K562 (cell line): ENCODE data around the gene PIK3R6. TPM values are rescaled to one million over a fixed set of nuclear protein-coding genes. Genes with fewer than 3 reads are reported as not detected.

Experiments used
- ATAC-seq: fragments of 200-7000 bp; cut with Tn5 transposase; 3 replicates; pipeline ENCODE4 v1.9.1; 2020; ENCODE audit warnings: moderate library complexity
- BruUV-seq: library from RNA; stranded (reverse); fragments of 400-500 nt; replicated peaks from 2 replicates; lab custom pipeline; 2021; lab: Mats Ljungman, UMichigan
- CTCF ChIA-PET: fragments of 300-600 bp; formaldehyde crosslinking; extraction: SDS; loops from one replicate; lab custom pipeline; 2021; ENCODE audit warnings: low intra/inter-chr PET ratio; lab: Yijun Ruan, JAX
- POLR2A ChIA-PET: fragments of 300-600, 350-650 bp; sonication (Branson Sonifier 250); formaldehyde crosslinking; extraction: SDS; loops from one replicate; lab custom pipeline; 2021; ENCODE audit warnings: antibody characterized with exemption, inconsistent platforms; lab: Yijun Ruan, JAX
- DNase-seq, 4 experiments: peaks; one replicate each; pipeline versions ENCODE4 v3.0.0 to v3.0.0-alpha.2; 2011 to 2018; ENCODE audit warnings: low spot score in 3 of 4, mixed read lengths in 3 of 4; ENCODE audit errors: extremely low read depth in 1 of 4
- FAIRE-seq: peaks from 2 replicates; lab custom pipeline; 2011; peaks lifted over from hg19 to GRCh38; lab: Jason Lieb, UNC
- H2AFZ ChIP-seq: 2 replicates; pipeline ENCODE4 v1.6.0; 2011; ENCODE audit warnings: low read depth, low read length, control low read depth, inconsistent platforms
- H3K27ac ChIP-seq: fragments of 200-600 bp; 3 replicates; pipeline ENCODE4 v1.8.0; 2011; ENCODE audit warnings: low read depth, mild to moderate bottlenecking, control low read depth, inconsistent platforms, low read length, moderate library complexity, mixed read lengths; ENCODE audit errors: extremely low read depth
- H3K27me3 ChIP-seq, 2 experiments: fragments of 300-600 bp in 1 of 2; 2 replicates in 1 of 2; 3 replicates in 1 of 2; pipeline versions ENCODE4 v1.6.0 to v1.8.0; 2011; ENCODE audit warnings: inconsistent platforms in 2 of 2, low read length in 2 of 2, mild to moderate bottlenecking in 1 of 2, mixed read lengths in 1 of 2, moderate library complexity in 1 of 2; ENCODE audit not compliant: control insufficient read depth in 2 of 2, insufficient read depth in 2 of 2
- H3K36me3 ChIP-seq: fragments of 300-600 bp; 3 replicates; pipeline ENCODE4 v1.8.0; 2011; ENCODE audit warnings: mild to moderate bottlenecking, low read length, inconsistent platforms; ENCODE audit not compliant: control insufficient read depth, insufficient read depth
- H3K4me1 ChIP-seq, 2 experiments: fragments of 200-600 bp in 1 of 2; replicated peaks in 1 of 2; 2 replicates in 1 of 2; 3 replicates in 1 of 2; pipeline versions ENCODE4 v1.5.1 to v1.8.0; 2011; ENCODE audit warnings: inconsistent platforms in 2 of 2, low read length in 2 of 2, mild to moderate bottlenecking in 1 of 2, mixed read lengths in 1 of 2, moderate library complexity in 1 of 2; ENCODE audit not compliant: control insufficient read depth in 2 of 2, insufficient read depth in 2 of 2
- H3K4me2 ChIP-seq: 2 replicates; pipeline ENCODE4 v1.6.1; 2011; ENCODE audit warnings: low read length, control low read depth, inconsistent platforms, mixed read lengths; ENCODE audit not compliant: insufficient read depth
- H3K4me3 ChIP-seq: fragments of 200-600 bp; sonication (generic), shearing (Covaris generic); 2 replicates; pipeline ENCODE4 v1.5.1; 2016; ENCODE audit warnings: control low read depth, inconsistent platforms
- H3K79me2 ChIP-seq: fragments of 200-600 bp; 3 replicates; pipeline ENCODE4 v1.8.0; 2011; ENCODE audit warnings: low read length, inconsistent platforms; ENCODE audit not compliant: control insufficient read depth, insufficient read depth
- H3K9ac ChIP-seq, 2 experiments: 2 replicates each; pipeline versions ENCODE4 v1.6.0 to v1.6.1; 2011; ENCODE audit warnings: low read depth in 2 of 2, low read length in 2 of 2, control low read depth in 1 of 2, inconsistent platforms in 1 of 2, mild to moderate bottlenecking in 1 of 2, mixed read lengths in 1 of 2; ENCODE audit not compliant: insufficient read depth in 1 of 2
- H3K9me1 ChIP-seq: one replicate; pipeline ENCODE4 v1.6.0; 2011; ENCODE audit warnings: inconsistent platforms, mild to moderate bottlenecking, low read length, moderate library complexity; ENCODE audit not compliant: control insufficient read depth, insufficient read depth
- H3K9me3 ChIP-seq: replicated peaks from 2 replicates; pipeline ENCODE4 v1.5.1; 2011; ENCODE audit warnings: low read depth, low read length, inconsistent platforms; ENCODE audit not compliant: control insufficient read depth, insufficient read depth
- H4K20me1 ChIP-seq: replicated peaks from 2 replicates; pipeline ENCODE4 v1.6.1; 2011; ENCODE audit warnings: low read length, inconsistent platforms, mixed read lengths; ENCODE audit not compliant: control insufficient read depth, insufficient read depth
- CAMTA2 ChIP-seq: fragments of 250-450 bp; sonication (Bioruptor Pico); conservative IDR thresholded peaks from 2 replicates; pipeline ENCODE4 v1.5.1; 2022
- CCAR2 ChIP-seq: fragments of 200-400 bp; formaldehyde crosslinking; IDR thresholded peaks from 2 replicates; pipeline ENCODE4 v1.6.1; 2017; ENCODE audit warnings: mild to moderate bottlenecking, low read depth, low read length
- CHD4 ChIP-seq: fragments of 200-600 bp; sonication (generic); IDR thresholded peaks from 3 replicates; pipeline ENCODE4 v1.6.1; 2012; ENCODE audit warnings: low read depth, mild to moderate bottlenecking, mixed read lengths, low read length, inconsistent platforms; ENCODE audit not compliant: insufficient read depth, insufficient replicate concordance, poor library complexity, severe bottlenecking
- ETV1 ChIP-seq: fragments of 450-650 bp; conservative IDR thresholded peaks from 2 replicates; pipeline ENCODE4 v1.6.1; 2016; ENCODE audit warnings: missing genetic modification characterization, control low read depth, low read depth, missing compliant biosample characterization
- EWSR1 ChIP-seq: fragments of 450-650 bp; IDR thresholded peaks from 2 replicates; pipeline ENCODE4 v1.6.1; 2018; ENCODE audit warnings: borderline replicate concordance, mild to moderate bottlenecking, low read depth, moderate library complexity; ENCODE audit not compliant: partially characterized antibody
- FOXK2 ChIP-seq, 2 experiments: fragments of 450-650 bp; IDR thresholded peaks in 1 of 2; conservative IDR thresholded peaks in 1 of 2; 2 replicates each; pipeline ENCODE4 v1.6.1; 2016; ENCODE audit warnings: low read depth in 2 of 2, mild to moderate bottlenecking in 1 of 2
- KLF10 ChIP-seq: fragments of 250-450 bp; sonication (Bioruptor Pico); IDR thresholded peaks from 2 replicates; pipeline ENCODE4 v1.6.1; 2021; ENCODE audit warnings: matching md5 sums
- MCM5 ChIP-seq: fragments of 450-650 bp; IDR thresholded peaks from 2 replicates; pipeline ENCODE4 v1.6.1; 2016; ENCODE audit warnings: low read depth
- NCOA2 ChIP-seq, 2 experiments: fragments of 450-650 bp; IDR thresholded peaks; 2 replicates each; pipeline ENCODE4 v1.6.1; 2018; ENCODE audit warnings: mild to moderate bottlenecking in 2 of 2, moderate library complexity in 1 of 2; ENCODE audit not compliant: partially characterized antibody in 2 of 2
- ZNF184 ChIP-seq: sonication (generic); formaldehyde crosslinking; IDR thresholded peaks from 2 replicates; pipeline ENCODE4 v1.5.0; 2020; ENCODE audit warnings: missing genetic modification reagents
- ZNF253 ChIP-seq: fragments of 250-450 bp; sonication (Bioruptor Pico); conservative IDR thresholded peaks from 2 replicates; pipeline ENCODE4 v1.6.1; 2021; ENCODE audit warnings: mild to moderate bottlenecking
- WGBS: fragments of 100-300 bp; shearing (Covaris generic); methylation state at CpG from one replicate; pipeline ENCODE4 v1.1.6; 2016; ENCODE audit warnings: low coverage, mixed read lengths; ENCODE audit not compliant: insufficient coverage; ENCODE audit errors: missing lambda C conversion rate; 5-methylcytosine and 5-hydroxymethylcytosine counted together
- in situ Hi-C: fragments of 300-500 bp; cut with MboI; formaldehyde crosslinking; loops from 4 replicates; pipeline ENCODE4 v1.15.0; 2018; ENCODE audit warnings: inconsistent platforms, mixed read lengths
- intact Hi-C: fragments of 100-400 bp; cut with micrococcal nuclease; formaldehyde crosslinking; loops from 2 replicates; pipeline ENCODE4 v1.14.2; 2022
- polyA plus RNA-seq, 8 experiments: library from polyadenylated mRNA; depleted of rRNA in 4 of 8; stranded (reverse) in 5 of 8; unstranded in 3 of 8; fragments of >200 nt; fragmentation: Nextera tagmentation in 2 of 8; fragmentation: Illumina TruSeq in 1 of 8; extraction: Ambion mirVana in 2 of 8; extraction: Trizol in 1 of 8; gene quantifications; 2 replicates each; pipeline versions ENCODE4 v1.2.1 to v1.2.3, GENCODE V29; 2011 to 2014; ENCODE audit warnings: inconsistent platforms in 1 of 8, missing spikeins in 1 of 8
- total RNA-seq, 7 experiments: library from RNA; depleted of rRNA in 6 of 7; stranded (reverse); fragments of >200 nt in 6 of 7; fragmentation: Illumina TruSeq in 2 of 7; extraction: Trizol in 2 of 7; gene quantifications; 2 replicates each; pipeline versions ENCODE4 v1.2.1 to v1.2.3, GENCODE V29; 2011 to 2021; ENCODE audit warnings: low replicate concordance in 1 of 7
- TF ChIP-seq, protein P1 (sequence below): fragments of 450-650 bp; formaldehyde crosslinking; IDR thresholded peaks from 2 replicates; pipeline ENCODE4 v1.4.0; 2020; ENCODE audit warnings: mild to moderate bottlenecking
- TF ChIP-seq, protein P2 (sequence below): sonication (generic); formaldehyde crosslinking; IDR thresholded peaks from 2 replicates; pipeline ENCODE4 v1.4.0; 2020; ENCODE audit warnings: mild to moderate bottlenecking, missing genetic modification reagents

PIK3R6 gene
- total and polyA plus RNA-seq, 9 of the 15 experiments (the other 6 are each of a cell fraction or from before 2014, with no cell fraction given): 0.04 TPM; not detected in 8

DNA sequence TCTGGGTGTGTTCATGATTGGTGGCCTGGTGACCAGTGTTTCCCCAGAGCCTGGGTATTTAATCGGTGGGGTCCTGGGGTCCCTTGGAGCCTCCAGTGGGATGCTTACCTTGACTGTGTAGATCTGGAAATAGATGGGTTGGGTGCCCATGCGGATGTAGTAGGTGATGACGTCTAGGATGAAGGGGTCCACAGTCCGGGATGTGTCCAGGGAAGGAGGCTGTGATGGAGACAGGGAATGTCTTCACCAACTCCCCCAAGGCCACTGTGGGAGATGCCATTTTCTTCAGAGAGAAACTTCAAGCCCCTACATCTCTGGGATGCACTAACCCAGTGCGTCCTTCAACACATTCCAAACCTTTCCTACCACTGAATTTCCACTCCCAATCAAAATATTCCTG lies 44.2 kb downstream of the PIK3R6 start:
- ATAC-seq: no peak
- H3K36me3 ChIP-seq: no peaks in the 10 kb centered on the region
- no peaks in the 10 kb centered on the region; a peak in 1 of 5 replicates for H3K27me3 ChIP-seq
- in situ Hi-C loops (no loop called here), intact Hi-C loops (no loop called here)
- H2AFZ ChIP-seq: no peak overlapping the region
- POLR2A ChIA-PET: no interaction called here
- no peak overlapping the region for H3K27ac ChIP-seq
- no peak for DNase-seq
- no peak for FAIRE-seq
- H3K4me1 ChIP-seq: no peaks in the 10 kb centered on the region
- BruUV-seq: no TSS peak
- no peak overlapping the region for H3K4me3 ChIP-seq
- H4K20me1 ChIP-seq: no peaks in the 10 kb centered on the region
- H3K4me2 ChIP-seq: no peak overlapping the region
- H3K9ac ChIP-seq: no peak overlapping the region
- WGBS: 0% methylated on average over 4 of the region's 5 CpGs
- H3K9me3 ChIP-seq: no peaks in the 10 kb centered on the region
- H3K9me1 ChIP-seq: no peaks in the 10 kb centered on the region
- CTCF ChIA-PET: no interaction called here
- TF ChIP-seq, protein P1, sequence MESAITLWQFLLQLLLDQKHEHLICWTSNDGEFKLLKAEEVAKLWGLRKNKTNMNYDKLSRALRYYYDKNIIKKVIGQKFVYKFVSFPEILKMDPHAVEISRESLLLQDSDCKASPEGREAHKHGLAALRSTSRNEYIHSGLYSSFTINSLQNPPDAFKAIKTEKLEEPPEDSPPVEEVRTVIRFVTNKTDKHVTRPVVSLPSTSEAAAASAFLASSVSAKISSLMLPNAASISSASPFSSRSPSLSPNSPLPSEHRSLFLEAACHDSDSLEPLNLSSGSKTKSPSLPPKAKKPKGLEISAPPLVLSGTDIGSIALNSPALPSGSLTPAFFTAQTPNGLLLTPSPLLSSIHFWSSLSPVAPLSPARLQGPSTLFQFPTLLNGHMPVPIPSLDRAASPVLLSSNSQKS (CRISPR knock-in tag): no peak
- TF ChIP-seq EWSR1 (no peak), FOXK2 (conservative IDR thresholded peaks at IDR 0.05 in 1 of 2, IDR thresholded peaks at IDR 0.05 in 1 of 2; ENCODE audit: low read depth in 2 of 2) (no peak), ETV1 (tag) (no peak), ZNF253 (no peak), KLF10 (CRISPR knock-in tag) (no peak), CHD4 (no peak), CAMTA2 (no peak), CCAR2 (no peak), NCOA2 (IDR thresholded peaks at IDR 0.05; ENCODE audit: partially characterized antibody in 2 of 2) (no peak), ZNF184 (no peak), MCM5 (no peak)
- TF ChIP-seq, protein P2, sequence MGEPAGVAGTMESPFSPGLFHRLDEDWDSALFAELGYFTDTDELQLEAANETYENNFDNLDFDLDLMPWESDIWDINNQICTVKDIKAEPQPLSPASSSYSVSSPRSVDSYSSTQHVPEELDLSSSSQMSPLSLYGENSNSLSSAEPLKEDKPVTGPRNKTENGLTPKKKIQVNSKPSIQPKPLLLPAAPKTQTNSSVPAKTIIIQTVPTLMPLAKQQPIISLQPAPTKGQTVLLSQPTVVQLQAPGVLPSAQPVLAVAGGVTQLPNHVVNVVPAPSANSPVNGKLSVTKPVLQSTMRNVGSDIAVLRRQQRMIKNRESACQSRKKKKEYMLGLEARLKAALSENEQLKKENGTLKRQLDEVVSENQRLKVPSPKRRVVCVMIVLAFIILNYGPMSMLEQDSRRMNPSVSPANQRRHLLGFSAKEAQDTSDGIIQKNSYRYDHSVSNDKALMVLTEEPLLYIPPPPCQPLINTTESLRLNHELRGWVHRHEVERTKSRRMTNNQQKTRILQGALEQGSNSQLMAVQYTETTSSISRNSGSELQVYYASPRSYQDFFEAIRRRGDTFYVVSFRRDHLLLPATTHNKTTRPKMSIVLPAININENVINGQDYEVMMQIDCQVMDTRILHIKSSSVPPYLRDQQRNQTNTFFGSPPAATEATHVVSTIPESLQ: no peak
- no peaks in the 10 kb centered on the region for H3K79me2 ChIP-seq
